DMS53 (cell line): ENCODE results near the gene KLF1.

Source experiments
- DNase-seq: peaks from one replicate; lab custom pipeline; 2025; lab: John Stamatoyannopoulos, UW

Gene KLF1

GRCh38 chr19:12838182-12838885 is 48.7 kb downstream of the KLF1 start, which contains the start of gene MAST1:
TSS of gene MAST1 (plus strand) at chr19:12838515. CDS start at chr19:12838573, 58 bp downstream.
- peak; percentile 81 for DNase-seq

GRCh38 chr19:12837225-12837624 is 49.8 kb downstream of the KLF1 start:
- no peak for DNase-seq

- DNase-seq, result no peak
Observed at GRCh38 chr19:12836529-12836863, 50.5 kb downstream of the KLF1 start.

GRCh38 chr19:12834976-12835757 is 51.8 kb downstream of the KLF1 start:
- DNase-seq, result peak; percentile 78

- DNase-seq, result peak; percentile 53
Observed at GRCh38 chr19:12834566-12834943, 52.4 kb downstream of the KLF1 start, which contains the start of gene RTBDN. TSS of gene RTBDN (minus strand) at chr19:12834579. CDS start at chr19:12829979, 4,600 bp downstream.
